ENCODE results near the gene COPZ2.
"Not testable (repeated sequence)": the region's sequence is repeated elsewhere in the genome, so short reads cannot be mapped to it uniquely, and the experiment has no call there.

Gene COPZ2

GRCh38 chr17:48048384-48049126 lies 11.0 kb upstream of the COPZ2 start:
- Mint-ChIP-seq H3K36me3 (ENCODE audit: low read depth) (peaks cover 32% of the 10 kb centered on the region), H3K4me3 (peak overlapping the region; percentile 96), H3K27me3 (ENCODE audit: low read depth) (no peaks in the 10 kb centered on the region), H3K9me3 (no peaks in the 10 kb centered on the region), H3K4me1 (ENCODE audit: low read depth) (peaks cover 57% of the 10 kb centered on the region), H3K27ac (peak overlapping the region; percentile 99)

- no peaks in the 10 kb centered on the region for H3K27me3 Mint-ChIP-seq (ENCODE audit: low read depth)
- H3K4me3 Mint-ChIP-seq: peak within 1 kb of the TSS; percentile 96
- peaks cover 52% of the 10 kb centered on the region for H3K4me1 Mint-ChIP-seq (ENCODE audit: low read depth)
- peak within 1 kb of the TSS; percentile 99 for H3K27ac Mint-ChIP-seq
- H3K36me3 Mint-ChIP-seq (ENCODE audit: low read depth): peaks cover 29% of the 10 kb centered on the region
- H3K9me3 Mint-ChIP-seq: no peaks in the 10 kb centered on the region
Observed at GRCh38 chr17:48047741-48048383, 10.3 kb upstream of the COPZ2 start, which contains the start of gene NFE2L1. NFE2L1 (plus strand) TSS chr17:48048359; CDS start chr17:48051119, 2,760 bp downstream.

GRCh38 chr17:48047113-48047740 lies 9.6 kb upstream of the COPZ2 start:
- no peaks in the 10 kb centered on the region for H3K9me3 Mint-ChIP-seq
- peak overlapping the region; percentile 99 for H3K27ac Mint-ChIP-seq
- no peaks in the 10 kb centered on the region for H3K27me3 Mint-ChIP-seq (ENCODE audit: low read depth)
- H3K4me3 Mint-ChIP-seq: peak overlapping the region; percentile 96
- peaks cover 23% of the 10 kb centered on the region for H3K36me3 Mint-ChIP-seq (ENCODE audit: low read depth)
- H3K4me1 Mint-ChIP-seq (ENCODE audit: low read depth): peaks cover 46% of the 10 kb centered on the region

- no peaks in the 10 kb centered on the region for H3K9me3 Mint-ChIP-seq
- H3K4me3 Mint-ChIP-seq: peak overlapping the region; percentile 96
- peaks cover 42% of the 10 kb centered on the region for H3K4me1 Mint-ChIP-seq (ENCODE audit: low read depth)
- peaks cover 3% of the 10 kb centered on the region for H3K27me3 Mint-ChIP-seq (ENCODE audit: low read depth)
- H3K27ac Mint-ChIP-seq: peak overlapping the region; percentile 99
- H3K36me3 Mint-ChIP-seq (ENCODE audit: low read depth): peaks cover 16% of the 10 kb centered on the region
Observed at GRCh38 chr17:48046296-48046695, 8.7 kb upstream of the COPZ2 start.

GRCh38 chr17:48045316-48046001 lies 7.9 kb upstream of the COPZ2 start:
- no peaks in the 10 kb centered on the region for H3K9me3 Mint-ChIP-seq
- no peak overlapping the region for H3K4me3 Mint-ChIP-seq
- H3K27ac Mint-ChIP-seq: no peak overlapping the region
- peaks cover 9% of the 10 kb centered on the region for H3K36me3 Mint-ChIP-seq (ENCODE audit: low read depth)
- peaks cover 38% of the 10 kb centered on the region for H3K4me1 Mint-ChIP-seq (ENCODE audit: low read depth)
- H3K27me3 Mint-ChIP-seq (ENCODE audit: low read depth): peaks cover 3% of the 10 kb centered on the region

GRCh38 chr17:48044851-48045250 lies 7.3 kb upstream of the COPZ2 start:
- H3K4me3 Mint-ChIP-seq: no peak overlapping the region
- H3K27me3 Mint-ChIP-seq (ENCODE audit: low read depth): peaks cover 3% of the 10 kb centered on the region
- H3K4me1 Mint-ChIP-seq (ENCODE audit: low read depth): peaks cover 32% of the 10 kb centered on the region
- H3K36me3 Mint-ChIP-seq (ENCODE audit: low read depth): peaks cover 5% of the 10 kb centered on the region
- H3K27ac Mint-ChIP-seq: no peak overlapping the region
- H3K9me3 Mint-ChIP-seq: no peaks in the 10 kb centered on the region

GRCh38 chr17:48043176-48043575 lies 5.6 kb upstream of the COPZ2 start:
- no peak overlapping the region for H3K27ac Mint-ChIP-seq
- H3K4me3 Mint-ChIP-seq: no peak overlapping the region
- H3K27me3 Mint-ChIP-seq (ENCODE audit: low read depth): peaks cover 17% of the 10 kb centered on the region
- peaks cover 24% of the 10 kb centered on the region for H3K4me1 Mint-ChIP-seq (ENCODE audit: low read depth)
- no peaks in the 10 kb centered on the region for H3K9me3 Mint-ChIP-seq
- peaks cover 3% of the 10 kb centered on the region for H3K36me3 Mint-ChIP-seq (ENCODE audit: low read depth)

GRCh38 chr17:48038687-48039086 lies 1.1 kb upstream of the COPZ2 start:
- Mint-ChIP-seq H3K4me3 (peak overlapping the region; percentile 87), H3K27me3 (ENCODE audit: low read depth) (peaks cover 35% of the 10 kb centered on the region)

GRCh38 chr17:48037838-48038323 lies 284 bp upstream of the COPZ2 start:
- Mint-ChIP-seq H3K27ac (peak overlapping the region; percentile 84), H3K4me3 (peak overlapping the region; percentile 87), H3K36me3 (ENCODE audit: low read depth) (no peaks in the 10 kb centered on the region), H3K4me1 (ENCODE audit: low read depth) (peaks cover 11% of the 10 kb centered on the region), H3K9me3 (no peaks in the 10 kb centered on the region), H3K27me3 (ENCODE audit: low read depth) (peaks cover 44% of the 10 kb centered on the region)

More at GRCh38 chr17:48038687-48039086, 1.1 kb upstream of the COPZ2 start:
- Mint-ChIP-seq H3K27ac (no peak overlapping the region), H3K4me1 (ENCODE audit: low read depth) (peaks cover 14% of the 10 kb centered on the region), H3K36me3 (ENCODE audit: low read depth) (no peaks in the 10 kb centered on the region), H3K9me3 (no peaks in the 10 kb centered on the region)

- Mint-ChIP-seq H3K27ac (no peak overlapping the region), H3K36me3 (ENCODE audit: low read depth) (no peaks in the 10 kb centered on the region), H3K4me1 (ENCODE audit: low read depth) (peaks cover 7% of the 10 kb centered on the region), H3K9me3 (no peaks in the 10 kb centered on the region), H3K4me3 (peak overlapping the region; percentile 74), H3K27me3 (ENCODE audit: low read depth) (peaks cover 54% of the 10 kb centered on the region)
Observed at GRCh38 chr17:48036693-48037035, 933 bp downstream of the COPZ2 start.

- H3K27me3 Mint-ChIP-seq (ENCODE audit: low read depth): peaks cover 66% of the 10 kb centered on the region
- H3K36me3 Mint-ChIP-seq (ENCODE audit: low read depth); H3K4me3 Mint-ChIP-seq; H3K4me1 Mint-ChIP-seq (ENCODE audit: low read depth); H3K27ac Mint-ChIP-seq; H3K9me3 Mint-ChIP-seq: not testable (repeated sequence)
Observed at GRCh38 chr17:48034734-48035133, 2.9 kb downstream of the COPZ2 start.

GRCh38 chr17:48031966-48032365 lies 5.6 kb downstream of the COPZ2 start:
- Mint-ChIP-seq H3K4me3 (no peak overlapping the region), H3K4me1 (ENCODE audit: low read depth) (peaks cover 2% of the 10 kb centered on the region), H3K27ac (no peak overlapping the region), H3K27me3 (ENCODE audit: low read depth) (peaks cover 56% of the 10 kb centered on the region), H3K36me3 (ENCODE audit: low read depth) (no peaks in the 10 kb centered on the region), H3K9me3 (no peaks in the 10 kb centered on the region)

GRCh38 chr17:48030531-48030930 lies 7.1 kb downstream of the COPZ2 start:
- Mint-ChIP-seq H3K4me3 (no peak overlapping the region), H3K27ac (no peak overlapping the region), H3K4me1 (ENCODE audit: low read depth) (peaks cover 7% of the 10 kb centered on the region), H3K9me3 (no peaks in the 10 kb centered on the region), H3K36me3 (ENCODE audit: low read depth) (no peaks in the 10 kb centered on the region), H3K27me3 (ENCODE audit: low read depth) (peaks cover 49% of the 10 kb centered on the region)

- Mint-ChIP-seq H3K4me1 (ENCODE audit: low read depth) (peaks cover 17% of the 10 kb centered on the region), H3K36me3 (ENCODE audit: low read depth) (no peaks in the 10 kb centered on the region), H3K4me3 (no peak overlapping the region), H3K27me3 (ENCODE audit: low read depth) (peaks cover 46% of the 10 kb centered on the region), H3K9me3 (no peaks in the 10 kb centered on the region), H3K27ac (no peak overlapping the region)
Observed at GRCh38 chr17:48028736-48029135, 8.9 kb downstream of the COPZ2 start.

Data from T-helper 1 cell treated with Interleukin-12 subunit alpha and Interleukin-12 subunit beta and Interleukin-4 antibody, amounts not matched to agents 30 μg/mL and 1 μg/mL, for 36 hours (primary cell).